ENCODE data around the gene LIMD2. TPM values are rescaled to one million over a fixed set of nuclear protein-coding genes. Genes with fewer than 3 reads are reported as not detected.

The LIMD2 gene
- total RNA-seq = 1 to 10 TPM; 3.6 to 5.6 TPM

GRCh38 chr17:63699638-63700527 is at the start of gene LIMD2:
Gene LIMD2, minus strand, starts transcription at chr17:63700125. Its CDS starts 827 bp downstream, at chr17:63699298.
- Histone ChIP-seq H3K9me3 (no peaks in the 10 kb centered on the region), H3K36me3 (no peaks in the 10 kb centered on the region), H3K27ac (peak within 1 kb of the TSS; percentile 78), H3K4me3 (peak within 1 kb of the TSS; percentile 46), H3K27me3 (peaks cover 7% of the 10 kb centered on the region), H3K9ac (ENCODE audit: low read depth in 2 of 2, low read length in 2 of 2) (peak within 1 kb of the TSS; percentile 58 to 79), H3K4me1 (no peaks in the 10 kb centered on the region)
- DNase-seq = peak; percentile 54
- intact Hi-C loops (cut with DNase I) = loop anchor here (10.0 kb wide), 1 partner anchor 275 kb away; no protein-coding TSS in a partner anchor
- TF ChIP-seq CTCF (IDR thresholded peaks at IDR 0.05) = no peak

GRCh38 chr17:63741408-63742173 is 41.7 kb upstream of the LIMD2 start, which contains the start of gene STRADA:
Gene STRADA, minus strand, starts transcription at chr17:63741799. Its CDS starts 13,430 bp downstream, at chr17:63728369.
- Histone ChIP-seq H3K4me1 (no peaks in the 10 kb centered on the region), H3K4me3 (peak within 1 kb of the TSS; percentile 71), H3K9me3 (no peaks in the 10 kb centered on the region), H3K27me3 (no peaks in the 10 kb centered on the region), H3K36me3 (peaks cover under 1% of the 10 kb centered on the region), H3K9ac (ENCODE audit: low read depth in 2 of 2, low read length in 2 of 2) (peak within 1 kb of the TSS; percentile 93), H3K27ac (peak within 1 kb of the TSS; percentile 98)
- no peak for TF ChIP-seq CTCF (IDR thresholded peaks at IDR 0.05)
- peak; percentile 99 for DNase-seq
- intact Hi-C loops (cut with DNase I) = no loop called here

- peak overlapping the region; percentile 71 for H3K4me3 ChIP-seq
- peak overlapping the region; percentile 93 for H3K9ac ChIP-seq (ENCODE audit: low read depth in 2 of 2, low read length in 2 of 2)
- no peaks in the 10 kb centered on the region for H3K36me3 ChIP-seq
- H3K9me3 ChIP-seq = no peaks in the 10 kb centered on the region
- no peaks in the 10 kb centered on the region for H3K27me3 ChIP-seq
- peak overlapping the region; percentile 98 for H3K27ac ChIP-seq
- intact Hi-C loops (cut with DNase I) = no loop called here
- H3K4me1 ChIP-seq = no peaks in the 10 kb centered on the region
- no peak for TF ChIP-seq CTCF (IDR thresholded peaks at IDR 0.05)
- no peak for DNase-seq
Measured at GRCh38 chr17:63741143-63741407, 41.1 kb upstream of the LIMD2 start.

- TF ChIP-seq CTCF (IDR thresholded peaks at IDR 0.05) = no peak
- Histone ChIP-seq H3K9me3 (no peaks in the 10 kb centered on the region), H3K4me1 (no peaks in the 10 kb centered on the region), H3K36me3 (no peaks in the 10 kb centered on the region), H3K27ac (peak overlapping the region; percentile 98), H3K4me3 (peak overlapping the region; percentile 71), H3K9ac (ENCODE audit: low read depth in 2 of 2, low read length in 2 of 2) (peak overlapping the region; percentile 93), H3K27me3 (no peaks in the 10 kb centered on the region)
- intact Hi-C loops (cut with DNase I) = no loop called here
- DNase-seq = peak; percentile 32
Measured at GRCh38 chr17:63740464-63741142, 40.7 kb upstream of the LIMD2 start.

- Histone ChIP-seq H3K36me3 (no peaks in the 10 kb centered on the region), H3K9ac (ENCODE audit: low read depth in 2 of 2, low read length in 2 of 2) (no peak overlapping the region), H3K9me3 (no peaks in the 10 kb centered on the region), H3K4me3 (no peak overlapping the region), H3K4me1 (no peaks in the 10 kb centered on the region), H3K27me3 (no peaks in the 10 kb centered on the region), H3K27ac (no peak overlapping the region)
- TF ChIP-seq CTCF (IDR thresholded peaks at IDR 0.05) = no peak
- intact Hi-C loops (cut with DNase I) = no loop called here
- no peak for DNase-seq
Measured at GRCh38 chr17:63735691-63736090, 35.8 kb upstream of the LIMD2 start.

Measured in colonic mucosa (tissue), 4 donors.